ENCODE data around the gene PDE8A. TPM values are rescaled to one million over a fixed set of nuclear protein-coding genes. Genes with fewer than 3 reads are reported as not detected.

The PDE8A gene
- total RNA-seq, 6 experiments from 2014 or later, result 14.3 to 18.6 (median 16.6) TPM

GRCh38 chr15:85022860-85023403 is 41.3 kb downstream of the PDE8A start:
- Mint-ChIP-seq H3K27me3 (ENCODE audit: insufficient read depth) (no peaks in the 10 kb centered on the region), H3K4me1 (ENCODE audit: low read depth) (peaks cover 44% of the 10 kb centered on the region), H3K27ac (no peak overlapping the region)

GRCh38 chr15:85024003-85024402 is 42.3 kb downstream of the PDE8A start:
- Mint-ChIP-seq H3K4me1 (ENCODE audit: low read depth) (peaks cover 44% of the 10 kb centered on the region), H3K27ac (no peak overlapping the region)
- no peak for TF ChIP-seq CTCF (IDR thresholded peaks at IDR 0.05)

More at GRCh38 chr15:85022860-85023403, 41.3 kb downstream of the PDE8A start:
- no peak for DNase-seq
- TF ChIP-seq CTCF (IDR thresholded peaks at IDR 0.05), result no peak
- H3K36me3 Mint-ChIP-seq (ENCODE audit: low read depth), result no peaks in the 10 kb centered on the region
- no peak overlapping the region for H3K4me3 Mint-ChIP-seq
- H3K9me3 Mint-ChIP-seq, result no peaks in the 10 kb centered on the region

GRCh38 chr15:85024509-85025336 is 43.1 kb downstream of the PDE8A start:
- Mint-ChIP-seq H3K4me3 (no peak overlapping the region), H3K36me3 (ENCODE audit: low read depth) (no peaks in the 10 kb centered on the region), H3K27ac (no peak overlapping the region), H3K9me3 (no peaks in the 10 kb centered on the region), H3K27me3 (ENCODE audit: insufficient read depth) (no peaks in the 10 kb centered on the region), H3K4me1 (ENCODE audit: low read depth) (peaks cover 48% of the 10 kb centered on the region)
- no peak for TF ChIP-seq CTCF (IDR thresholded peaks at IDR 0.05)
- DNase-seq, result no peak

More at GRCh38 chr15:85024003-85024402, 42.3 kb downstream of the PDE8A start:
- no peaks in the 10 kb centered on the region for H3K27me3 Mint-ChIP-seq (ENCODE audit: insufficient read depth)
- H3K4me3 Mint-ChIP-seq, result no peak overlapping the region
- H3K36me3 Mint-ChIP-seq (ENCODE audit: low read depth), result no peaks in the 10 kb centered on the region
- DNase-seq, result no peak
- no peaks in the 10 kb centered on the region for H3K9me3 Mint-ChIP-seq

- H3K36me3 Mint-ChIP-seq (ENCODE audit: low read depth), result no peaks in the 10 kb centered on the region
- TF ChIP-seq CTCF (IDR thresholded peaks at IDR 0.05), result no peak
- H3K27me3 Mint-ChIP-seq (ENCODE audit: insufficient read depth), result no peaks in the 10 kb centered on the region
- no peak for DNase-seq
- H3K9me3 Mint-ChIP-seq, result no peaks in the 10 kb centered on the region
- H3K27ac Mint-ChIP-seq, result no peak overlapping the region
- no peak overlapping the region for H3K4me3 Mint-ChIP-seq
- peaks cover 51% of the 10 kb centered on the region for H3K4me1 Mint-ChIP-seq (ENCODE audit: low read depth)
Observed at GRCh38 chr15:85025516-85026251, 44.0 kb downstream of the PDE8A start.

- no peak for DNase-seq
- TF ChIP-seq CTCF (IDR thresholded peaks at IDR 0.05), result no peak
- H3K27ac Mint-ChIP-seq, result no peak overlapping the region
- peaks cover 59% of the 10 kb centered on the region for H3K4me1 Mint-ChIP-seq (ENCODE audit: low read depth)
- no peaks in the 10 kb centered on the region for H3K36me3 Mint-ChIP-seq (ENCODE audit: low read depth)
- H3K27me3 Mint-ChIP-seq (ENCODE audit: insufficient read depth), result peaks cover 2% of the 10 kb centered on the region; the same call in 1 of the 2 replicates
- no peaks in the 10 kb centered on the region for H3K9me3 Mint-ChIP-seq
- H3K4me3 Mint-ChIP-seq, result no peak overlapping the region
Observed at GRCh38 chr15:85026304-85027032, 44.8 kb downstream of the PDE8A start.
